ENCODE data around the gene CREB3L2. TPM values are rescaled to one million over a fixed set of nuclear protein-coding genes. Genes with fewer than 3 reads are reported as not detected.

The CREB3L2 gene
- total RNA-seq, 2 experiments from 2014 or later, result 22.7 to 79.0 TPM

DNA sequence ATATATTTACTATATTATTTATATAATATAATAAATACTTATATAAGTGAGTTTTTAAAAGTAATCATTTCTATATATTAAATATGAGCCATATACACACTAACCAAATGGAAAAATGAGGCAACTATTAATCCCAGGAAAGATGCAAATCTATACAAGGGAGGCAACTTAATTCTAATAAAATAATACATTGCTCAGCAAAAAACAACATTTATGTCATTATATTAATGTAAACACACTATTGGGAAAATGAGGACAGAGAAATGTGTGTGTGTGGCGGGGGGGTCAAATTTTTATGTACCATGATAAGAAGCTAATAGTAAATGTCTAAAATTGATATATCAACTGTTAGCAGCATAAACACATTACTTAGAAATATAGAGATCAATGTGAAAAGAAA, 131.8 kb downstream of the CREB3L2 start:
- TF ChIP-seq EZH2phosphoT487 (IDR thresholded peaks at IDR 0.05; ENCODE audit: borderline replicate concordance, low read depth, low read length), result no peak
- TF ChIP-seq, protein P1, sequence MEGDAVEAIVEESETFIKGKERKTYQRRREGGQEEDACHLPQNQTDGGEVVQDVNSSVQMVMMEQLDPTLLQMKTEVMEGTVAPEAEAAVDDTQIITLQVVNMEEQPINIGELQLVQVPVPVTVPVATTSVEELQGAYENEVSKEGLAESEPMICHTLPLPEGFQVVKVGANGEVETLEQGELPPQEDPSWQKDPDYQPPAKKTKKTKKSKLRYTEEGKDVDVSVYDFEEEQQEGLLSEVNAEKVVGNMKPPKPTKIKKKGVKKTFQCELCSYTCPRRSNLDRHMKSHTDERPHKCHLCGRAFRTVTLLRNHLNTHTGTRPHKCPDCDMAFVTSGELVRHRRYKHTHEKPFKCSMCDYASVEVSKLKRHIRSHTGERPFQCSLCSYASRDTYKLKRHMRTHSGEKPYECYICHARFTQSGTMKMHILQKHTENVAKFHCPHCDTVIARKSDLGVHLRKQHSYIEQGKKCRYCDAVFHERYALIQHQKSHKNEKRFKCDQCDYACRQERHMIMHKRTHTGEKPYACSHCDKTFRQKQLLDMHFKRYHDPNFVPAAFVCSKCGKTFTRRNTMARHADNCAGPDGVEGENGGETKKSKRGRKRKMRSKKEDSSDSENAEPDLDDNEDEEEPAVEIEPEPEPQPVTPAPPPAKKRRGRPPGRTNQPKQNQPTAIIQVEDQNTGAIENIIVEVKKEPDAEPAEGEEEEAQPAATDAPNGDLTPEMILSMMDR (conservative IDR thresholded peaks at IDR 0.05; ENCODE audit: low read length), result no peak
- Histone ChIP-seq H4K20me1 (ENCODE audit: insufficient read depth, low read length) (no peaks in the 10 kb centered on the region), H3K9me3 (ENCODE audit: low read length) (peaks cover 9% of the 10 kb centered on the region; the same call in 1 of the 2 replicates), H3K4me2 (ENCODE audit: low read length) (no peak overlapping the region), H3K4me1 (ENCODE audit: insufficient read depth, low read length, poor library complexity, severe bottlenecking) (no peaks in the 10 kb centered on the region), H3K79me2 (ENCODE audit: insufficient read depth, low read depth, low read length) (no peaks in the 10 kb centered on the region), H2AFZ (ENCODE audit: low read length) (no peak overlapping the region), H3K9me2 (ENCODE audit: insufficient read depth, low read length) (no peaks in the 10 kb centered on the region), H3K4me3 (ENCODE audit: low read depth, low read length, poor library complexity, severe bottlenecking) (no peak overlapping the region), H3K27ac (ENCODE audit: low read depth, low read length, poor library complexity, severe bottlenecking) (no peak overlapping the region), H3K36me3 (ENCODE audit: insufficient read depth, low read length) (peaks cover 19% of the 10 kb centered on the region)
- POLR2A ChIA-PET, result interaction anchor here (0.5 to 1.3 kb wide), 2 partner anchors 11 to 190 kb away, joined by 3 to 9 read pairs; no protein-coding TSS in a partner anchor
- BruUV-seq (replicated peaks), result no TSS peak
- no peak for DNase-seq (ENCODE audit: low spot score)
- intact Hi-C loops (cut with micrococcal nuclease; ENCODE audit: unreplicated experiment), result no loop called here
- CTCF ChIA-PET (ENCODE audit: unreplicated experiment), result interaction anchor here (0.5 kb wide), 1 partner anchor 47 kb away, joined by 4 read pairs; no protein-coding TSS in a partner anchor

DNA sequence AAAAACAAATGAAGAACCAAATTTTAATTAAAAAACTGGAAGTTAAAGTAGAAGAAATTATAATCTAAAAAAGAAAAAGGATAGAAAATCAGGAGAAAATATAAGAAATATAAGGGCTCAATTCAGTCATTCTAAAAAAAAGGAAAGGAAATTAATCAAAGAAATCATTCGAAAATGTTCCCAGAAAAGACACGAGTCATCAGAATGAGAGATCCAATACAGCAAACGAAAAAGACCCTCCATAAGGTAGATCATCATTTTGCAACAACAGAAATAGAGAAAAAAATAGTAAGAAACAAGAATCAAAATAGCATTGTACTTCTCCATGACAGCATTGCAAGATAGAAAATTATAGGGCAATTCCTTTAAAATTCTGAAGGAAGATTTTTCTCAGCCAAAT, 132.6 kb downstream of the CREB3L2 start:
- ChIA-PET CTCF (ENCODE audit: unreplicated experiment) (no interaction called here), POLR2A (interaction anchor here (0.6 kb wide), 1 partner anchor 33 kb away, joined by 5 read pairs; no protein-coding TSS in a partner anchor)
- no peaks in the 10 kb centered on the region for H4K20me1 ChIP-seq (ENCODE audit: insufficient read depth, low read length)
- no peaks in the 10 kb centered on the region for H3K4me1 ChIP-seq (ENCODE audit: insufficient read depth, low read length, poor library complexity, severe bottlenecking)
- TF ChIP-seq, protein P1 (conservative IDR thresholded peaks at IDR 0.05; ENCODE audit: low read length), result no peak
- no peak for TF ChIP-seq EZH2phosphoT487 (IDR thresholded peaks at IDR 0.05; ENCODE audit: borderline replicate concordance, low read depth, low read length)
- H3K79me2 ChIP-seq (ENCODE audit: insufficient read depth, low read depth, low read length), result no peaks in the 10 kb centered on the region
- DNase-seq (ENCODE audit: low spot score), result no peak
- H3K4me2 ChIP-seq (ENCODE audit: low read length), result no peak overlapping the region
- intact Hi-C loops (cut with micrococcal nuclease; ENCODE audit: unreplicated experiment), result no loop called here
- no peak overlapping the region for H3K27ac ChIP-seq (ENCODE audit: low read depth, low read length, poor library complexity, severe bottlenecking)
- no TSS peak for BruUV-seq (replicated peaks)
- H3K4me3 ChIP-seq (ENCODE audit: low read depth, low read length, poor library complexity, severe bottlenecking), result no peak overlapping the region
- no peaks in the 10 kb centered on the region for H3K9me2 ChIP-seq (ENCODE audit: insufficient read depth, low read length)
- peaks cover 9% of the 10 kb centered on the region; the same call in 1 of the 2 replicates for H3K9me3 ChIP-seq (ENCODE audit: low read length)
- no peak overlapping the region for H2AFZ ChIP-seq (ENCODE audit: low read length)
- peaks cover 18% of the 10 kb centered on the region for H3K36me3 ChIP-seq (ENCODE audit: insufficient read depth, low read length)

DNA sequence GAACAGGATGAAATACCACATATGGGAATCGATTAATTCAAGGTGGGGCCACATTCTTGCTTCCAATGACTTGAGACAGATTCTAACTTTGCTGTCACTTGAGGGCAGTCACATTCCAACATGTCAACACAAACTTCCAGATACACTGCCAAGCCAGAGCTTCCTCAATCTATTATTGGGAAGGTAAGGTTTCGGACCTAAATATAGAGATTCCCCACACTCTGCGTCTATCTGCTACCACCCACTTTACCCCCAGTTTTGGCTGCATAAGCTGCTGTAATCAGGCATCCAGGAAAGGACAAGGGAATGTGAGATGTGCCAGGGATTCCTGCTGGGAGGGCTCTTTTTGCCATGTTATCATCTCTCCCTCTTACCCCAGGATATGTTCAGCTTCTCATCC, 134.6 kb downstream of the CREB3L2 start:
- no peak for DNase-seq (ENCODE audit: low spot score)
- no peak overlapping the region for H3K4me2 ChIP-seq (ENCODE audit: low read length)
- H3K79me2 ChIP-seq (ENCODE audit: insufficient read depth, low read depth, low read length), result no peaks in the 10 kb centered on the region
- TF ChIP-seq EZH2phosphoT487 (IDR thresholded peaks at IDR 0.05; ENCODE audit: borderline replicate concordance, low read depth, low read length), result no peak
- TF ChIP-seq, protein P1 (conservative IDR thresholded peaks at IDR 0.05; ENCODE audit: low read length), result no peak
- H4K20me1 ChIP-seq (ENCODE audit: insufficient read depth, low read length), result no peaks in the 10 kb centered on the region
- ChIA-PET CTCF (ENCODE audit: unreplicated experiment) (no interaction called here), POLR2A (interaction anchor here (0.5 to 1.1 kb wide), 2 partner anchors 13 to 315 kb away, joined by 3 read pairs; no protein-coding TSS in a partner anchor)
- intact Hi-C loops (cut with micrococcal nuclease; ENCODE audit: unreplicated experiment), result no loop called here
- H3K9me2 ChIP-seq (ENCODE audit: insufficient read depth, low read length), result no peaks in the 10 kb centered on the region
- no peak overlapping the region for H2AFZ ChIP-seq (ENCODE audit: low read length)
- H3K36me3 ChIP-seq (ENCODE audit: insufficient read depth, low read length), result peaks cover 14% of the 10 kb centered on the region; the same call in 1 of the 2 replicates
- BruUV-seq (replicated peaks), result no TSS peak
- H3K9me3 ChIP-seq (ENCODE audit: low read length), result peaks cover 9% of the 10 kb centered on the region; the same call in 1 of the 2 replicates
- H3K4me1 ChIP-seq (ENCODE audit: insufficient read depth, low read length, poor library complexity, severe bottlenecking), result no peaks in the 10 kb centered on the region
- no peak overlapping the region for H3K27ac ChIP-seq (ENCODE audit: low read depth, low read length, poor library complexity, severe bottlenecking)
- H3K4me3 ChIP-seq (ENCODE audit: low read depth, low read length, poor library complexity, severe bottlenecking), result no peak overlapping the region

Measured in OCI-LY7 (cell line).